IPS-20b (cell line): ENCODE measurements around the gene LUZP2.

Experiments used
- H3K27ac ChIP-seq: one replicate; pipeline ENCODE4 v1.5.1; 2013; ENCODE audit warnings: low read length
- H3K27me3 ChIP-seq: 2 replicates; pipeline ENCODE4 v1.6.1; 2013; ENCODE audit warnings: mild to moderate bottlenecking, low read length, inconsistent platforms; ENCODE audit not compliant: insufficient read depth
- H3K36me3 ChIP-seq: 2 replicates; pipeline ENCODE4 v1.6.1; 2013; ENCODE audit warnings: low read depth, mild to moderate bottlenecking, inconsistent platforms, low read length, moderate library complexity; ENCODE audit not compliant: insufficient read depth
- H3K4me1 ChIP-seq: 2 replicates; pipeline ENCODE4 v1.6.1; 2013; ENCODE audit warnings: mild to moderate bottlenecking, control low read depth, inconsistent platforms, low read length, moderate library complexity; ENCODE audit not compliant: insufficient read depth
- H3K4me3 ChIP-seq: 2 replicates; pipeline ENCODE4 v1.5.1; 2013; ENCODE audit warnings: mild to moderate bottlenecking, low read length, inconsistent platforms
- H3K9ac ChIP-seq: 2 replicates; pipeline ENCODE4 v1.6.1; 2013; ENCODE audit warnings: low read depth, mild to moderate bottlenecking, inconsistent platforms, low read length, moderate library complexity
- H3K9me3 ChIP-seq: 2 replicates; pipeline ENCODE4 v1.6.1; 2013; ENCODE audit warnings: mild to moderate bottlenecking, low read depth, low read length, inconsistent platforms; ENCODE audit not compliant: insufficient read depth

LUZP2 gene

DNA sequence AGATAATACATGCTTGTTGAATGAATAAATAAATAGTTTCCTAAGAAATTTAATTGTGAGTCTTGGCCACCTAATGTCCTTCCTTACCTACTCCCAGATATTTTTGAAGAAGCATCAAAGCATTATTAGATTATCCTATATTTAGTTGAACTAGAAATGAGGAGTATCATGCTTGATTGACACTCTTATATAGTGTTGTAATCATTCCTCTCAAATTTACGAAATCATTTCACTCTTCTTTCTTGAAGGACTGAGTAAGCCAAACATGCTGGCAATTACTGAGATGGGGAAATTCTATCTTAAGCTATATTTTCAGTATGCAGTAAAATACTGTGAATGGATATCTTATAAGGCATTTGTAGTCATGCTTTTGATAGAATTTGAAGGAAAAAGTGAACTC, 189.0 kb downstream of the LUZP2 start:
- Histone ChIP-seq H3K9me3 (no peaks in the 10 kb centered on the region), H3K36me3 (no peaks in the 10 kb centered on the region), H3K27me3 (no peaks in the 10 kb centered on the region), H3K4me1 (peaks cover 5% of the 10 kb centered on the region; the same call in 1 of the 2 replicates), H3K27ac (no peak overlapping the region), H3K4me3 (no peak overlapping the region), H3K9ac (no peak overlapping the region)

- no peak overlapping the region for H3K4me3 ChIP-seq
- H3K9me3 ChIP-seq: no peaks in the 10 kb centered on the region
- no peak overlapping the region for H3K27ac ChIP-seq
Measured at GRCh38 chr11:24687531-24688147, 190.8 kb downstream of the LUZP2 start.

DNA sequence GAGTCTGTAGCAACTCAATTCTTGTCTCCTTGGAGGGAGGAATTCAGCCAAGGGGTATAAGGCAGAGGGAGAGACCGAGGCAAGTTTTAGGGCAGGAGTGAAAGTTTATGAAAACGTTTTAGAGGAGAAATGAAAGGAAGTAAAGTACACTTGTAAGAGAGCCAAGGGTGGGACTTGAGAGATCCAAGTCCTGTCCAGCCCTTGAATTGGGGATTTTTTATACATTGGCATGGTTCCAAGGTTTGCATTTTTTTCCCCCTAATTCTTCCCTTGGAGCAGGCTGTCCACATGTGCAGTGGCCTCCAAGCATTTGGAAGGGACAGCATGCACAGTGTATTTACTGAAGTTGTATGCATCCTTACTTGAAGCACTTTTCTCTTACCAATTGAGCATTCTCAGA, 192.1 kb downstream of the LUZP2 start:
- Histone ChIP-seq H3K36me3 (no peaks in the 10 kb centered on the region), H3K4me1 (0 out of 2 replicates have a peak, but pooled peaks cover 5% of the 10 kb centered on the region), H3K9ac (no peak overlapping the region), H3K4me3 (no peak overlapping the region), H3K27me3 (no peaks in the 10 kb centered on the region), H3K9me3 (no peaks in the 10 kb centered on the region), H3K27ac (no peak overlapping the region)

More at GRCh38 chr11:24687531-24688147, 190.8 kb downstream of the LUZP2 start:
- no peaks in the 10 kb centered on the region for H3K27me3 ChIP-seq
- H3K4me1 ChIP-seq: 0 out of 2 replicates have a peak, but pooled peaks cover 5% of the 10 kb centered on the region
- no peaks in the 10 kb centered on the region for H3K36me3 ChIP-seq
- H3K9ac ChIP-seq: no peak overlapping the region

GRCh38 chr11:24697522-24698111, 200.8 kb downstream of the LUZP2 start:
- Histone ChIP-seq H3K27me3 (no peaks in the 10 kb centered on the region), H3K36me3 (no peaks in the 10 kb centered on the region), H3K9ac (no peak overlapping the region), H3K9me3 (0 out of 2 replicates have a peak, but pooled peaks cover 3% of the 10 kb centered on the region), H3K4me3 (no peak overlapping the region), H3K4me1 (no peaks in the 10 kb centered on the region), H3K27ac (no peak overlapping the region)

GRCh38 chr11:24704716-24705115, 207.9 kb downstream of the LUZP2 start:
- Histone ChIP-seq H3K27ac (no peak overlapping the region), H3K27me3 (no peaks in the 10 kb centered on the region), H3K36me3 (no peaks in the 10 kb centered on the region), H3K4me1 (peaks cover 16% of the 10 kb centered on the region), H3K9ac (no peak overlapping the region), H3K9me3 (no peaks in the 10 kb centered on the region), H3K4me3 (no peak overlapping the region)

GRCh38 chr11:24705474-24705873, 208.6 kb downstream of the LUZP2 start:
- H3K27ac ChIP-seq: no peak overlapping the region
- H3K36me3 ChIP-seq: no peaks in the 10 kb centered on the region
- no peaks in the 10 kb centered on the region for H3K27me3 ChIP-seq
- peaks cover 19% of the 10 kb centered on the region for H3K4me1 ChIP-seq
- no peak overlapping the region for H3K9ac ChIP-seq
- no peaks in the 10 kb centered on the region for H3K9me3 ChIP-seq
- H3K4me3 ChIP-seq: no peak overlapping the region

GRCh38 chr11:24708616-24709015, 211.8 kb downstream of the LUZP2 start:
- no peak overlapping the region for H3K27ac ChIP-seq
- H3K9ac ChIP-seq: no peak overlapping the region
- H3K36me3 ChIP-seq: no peaks in the 10 kb centered on the region
- H3K4me3 ChIP-seq: no peak overlapping the region
- H3K27me3 ChIP-seq: no peaks in the 10 kb centered on the region
- H3K9me3 ChIP-seq: no peaks in the 10 kb centered on the region
- peaks cover 19% of the 10 kb centered on the region for H3K4me1 ChIP-seq

GRCh38 chr11:24709928-24710565, 213.2 kb downstream of the LUZP2 start:
- no peak overlapping the region for H3K9ac ChIP-seq
- H3K9me3 ChIP-seq: no peaks in the 10 kb centered on the region
- H3K4me1 ChIP-seq: peaks cover 19% of the 10 kb centered on the region
- no peaks in the 10 kb centered on the region for H3K27me3 ChIP-seq
- no peak overlapping the region for H3K4me3 ChIP-seq
- H3K27ac ChIP-seq: no peak overlapping the region
- H3K36me3 ChIP-seq: no peaks in the 10 kb centered on the region

DNA sequence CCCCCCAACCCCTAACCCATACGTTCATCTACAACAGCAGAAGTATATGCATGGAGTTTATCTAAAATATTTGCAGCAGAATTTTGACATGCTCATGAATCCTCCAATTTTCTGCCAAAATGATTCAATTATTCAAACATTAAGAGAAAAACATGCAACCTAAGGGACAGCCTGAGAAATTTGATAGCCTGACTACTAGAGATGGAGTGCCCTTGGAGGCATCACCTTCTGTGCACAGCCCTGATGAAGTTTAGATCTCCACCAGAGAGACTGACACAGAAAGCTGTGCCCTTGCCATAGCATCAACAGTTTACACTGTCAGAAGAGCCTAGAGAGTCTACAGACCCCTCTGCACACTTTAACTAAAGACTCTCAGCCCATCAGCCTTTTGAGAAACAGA, 217.7 kb downstream of the LUZP2 start:
- no peaks in the 10 kb centered on the region for H3K27me3 ChIP-seq
- H3K4me3 ChIP-seq: no peak overlapping the region
- no peaks in the 10 kb centered on the region for H3K36me3 ChIP-seq
- H3K9ac ChIP-seq: no peak overlapping the region
- H3K9me3 ChIP-seq: no peaks in the 10 kb centered on the region
- no peak overlapping the region for H3K27ac ChIP-seq
- H3K4me1 ChIP-seq: peaks cover 5% of the 10 kb centered on the region

DNA sequence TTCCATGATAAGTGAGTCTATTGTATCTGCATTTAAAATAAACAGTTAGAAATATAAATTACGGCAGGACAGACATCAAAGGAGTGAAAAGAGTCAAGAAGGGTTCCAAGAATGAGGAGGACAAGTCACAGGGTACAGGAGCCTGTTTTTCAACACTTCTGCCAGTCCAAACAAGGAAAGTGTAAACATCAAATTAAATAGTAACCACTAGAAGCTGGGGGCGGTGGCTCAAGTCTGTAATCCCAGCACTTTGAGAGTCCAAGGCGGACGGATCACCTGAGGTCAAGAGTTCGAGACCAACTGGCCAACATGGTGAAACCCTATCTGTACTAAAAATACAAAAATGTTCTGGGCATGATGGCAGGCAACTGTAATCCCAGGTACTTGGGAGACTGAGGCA, 219.6 kb downstream of the LUZP2 start:
- no peak overlapping the region for H3K9ac ChIP-seq
- no peak overlapping the region for H3K4me3 ChIP-seq
- no peaks in the 10 kb centered on the region for H3K27me3 ChIP-seq
- no peaks in the 10 kb centered on the region for H3K9me3 ChIP-seq
- H3K36me3 ChIP-seq: no peaks in the 10 kb centered on the region
- H3K27ac ChIP-seq: no peak overlapping the region
- no peaks in the 10 kb centered on the region; the same call in 1 of the 2 replicates for H3K4me1 ChIP-seq

- Histone ChIP-seq H3K36me3 (no peaks in the 10 kb centered on the region), H3K27me3 (no peaks in the 10 kb centered on the region), H3K4me1 (no peaks in the 10 kb centered on the region), H3K9me3 (no peaks in the 10 kb centered on the region), H3K9ac (no peak overlapping the region), H3K27ac (no peak overlapping the region), H3K4me3 (no peak overlapping the region)
Measured at GRCh38 chr11:24723231-24723630, 226.4 kb downstream of the LUZP2 start.

DNA sequence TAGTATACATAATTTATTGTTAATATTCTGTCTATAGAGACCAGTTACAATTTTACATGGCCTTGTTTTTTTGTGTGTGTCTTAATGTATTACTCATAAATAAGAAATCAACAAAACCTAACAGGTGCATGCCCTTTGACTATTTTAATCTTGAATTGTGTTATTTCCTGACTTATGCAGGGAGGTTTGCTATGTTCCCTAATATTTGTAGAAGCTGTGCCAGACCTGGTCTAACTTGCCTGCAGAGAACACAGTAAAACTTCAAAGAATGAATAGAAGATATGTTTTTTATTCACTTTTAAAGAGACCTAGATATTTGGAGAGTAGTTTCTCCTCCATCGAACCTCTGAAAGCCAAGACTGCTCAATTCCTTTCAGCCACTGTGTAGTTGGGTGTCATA, 234.7 kb downstream of the LUZP2 start:
- H3K9ac ChIP-seq: no peak overlapping the region
- H3K9me3 ChIP-seq: no peaks in the 10 kb centered on the region
- no peak overlapping the region for H3K4me3 ChIP-seq
- H3K27me3 ChIP-seq: no peaks in the 10 kb centered on the region
- H3K36me3 ChIP-seq: no peaks in the 10 kb centered on the region
- peaks cover 3% of the 10 kb centered on the region; the same call in 1 of the 2 replicates for H3K4me1 ChIP-seq
- H3K27ac ChIP-seq: no peak overlapping the region
